C4-2B (cell line): ENCODE measurements around the gene MRPL50.

Experiments used
- H3K27ac ChIP-seq: fragments of 450-650 bp; 2 replicates; pipeline ENCODE4 v1.5.1; 2017
- CTCF ChIP-seq: fragments of 450-650 bp; conservative IDR thresholded peaks from 2 replicates; pipeline ENCODE4 v1.5.1; 2017; ENCODE audit warnings: mild to moderate bottlenecking
- ZFX ChIP-seq: fragments of 450-650 bp; IDR thresholded peaks from 2 replicates; pipeline ENCODE4 v1.6.1; 2017

The MRPL50 gene

GRCh38 chr9:101398068-101398929, at the start of gene MRPL50, which contains the start of gene ZNF189:
TSS of gene MRPL50 (minus strand) at chr9:101398618. CDS start at chr9:101398592, 26 bp downstream.
TSS of gene ZNF189 (plus strand) at chr9:101398851. CDS start at chr9:101399157, 306 bp downstream.
- peak within 1 kb of the TSS; percentile 84 for H3K27ac ChIP-seq
- no peak for TF ChIP-seq CTCF
- no peak for TF ChIP-seq ZFX

GRCh38 chr9:101446732-101447131, 48.3 kb upstream of the MRPL50 start:
- no peak overlapping the region for H3K27ac ChIP-seq
- TF ChIP-seq ZFX (no peak), CTCF (no peak)

- TF ChIP-seq ZFX, result no peak
- no peak for TF ChIP-seq CTCF
- no peak overlapping the region for H3K27ac ChIP-seq
These were observed 47.1 kb upstream of the MRPL50 start for GRCh38 chr9:101445353-101446029.

- TF ChIP-seq CTCF (no peak), ZFX (no peak)
- no peak overlapping the region for H3K27ac ChIP-seq
These were observed 45.0 kb upstream of the MRPL50 start for GRCh38 chr9:101443364-101443771.

GRCh38 chr9:101442736-101443135, 44.3 kb upstream of the MRPL50 start:
- no peak overlapping the region for H3K27ac ChIP-seq
- no peak for TF ChIP-seq CTCF
- TF ChIP-seq ZFX, result no peak

GRCh38 chr9:101442318-101442717, 43.9 kb upstream of the MRPL50 start:
- no peak overlapping the region for H3K27ac ChIP-seq

More at GRCh38 chr9:101442318-101442717, 43.9 kb upstream of the MRPL50 start:
- TF ChIP-seq ZFX (no peak), CTCF (no peak)
